Vagina (tissue), 2 donors: ENCODE results near the gene ECM1. TPM values are rescaled to one million over a fixed set of nuclear protein-coding genes. Genes with fewer than 3 reads are reported as not detected.
A peak's percentile ranks its signal among the peaks of the same experiment; 100 is the strongest.

Source experiments
- DNase-seq, 2 donors: peaks; one replicate each; pipeline ENCODE4 v3.0.0-alpha.2; 2017; ENCODE audit errors: extremely low spot score in 2 of 2
- H3K27ac ChIP-seq: fragments of 200-600 bp; sonication (generic); one replicate; pipeline ENCODE4 v1.5.1; 2019
- H3K27me3 ChIP-seq: fragments of 200-600 bp; sonication (generic); one replicate; pipeline ENCODE4 v1.5.1; 2019
- H3K36me3 ChIP-seq, 2 donors: fragments of 200-600 bp; sonication (generic); one replicate each; pipeline ENCODE4 v1.5.1; 2017 to 2019
- H3K4me1 ChIP-seq: fragments of 200-600 bp; sonication (generic); one replicate; pipeline ENCODE4 v1.5.1; 2019
- H3K4me3 ChIP-seq, 2 donors: fragments of 200-600 bp; sonication (generic); 1 replicate in 1 of 2; 2 replicates in 1 of 2; pipeline ENCODE4 v1.5.1; 2016 to 2019
- H3K9me3 ChIP-seq: fragments of 200-600 bp; sonication (generic); one replicate; pipeline ENCODE4 v1.5.1; 2019
- CTCF ChIP-seq, 3 experiments: fragments of 450-650 bp in 2 of 3; fragments of 200-600 bp in 1 of 3; sonication (generic) in 1 of 3; IDR thresholded peaks; one replicate each; pipeline ENCODE4 v1.5.1; 2017 to 2019; ENCODE audit warnings: antibody characterized with exemption in 3 of 3, mild to moderate bottlenecking in 2 of 3, moderate library complexity in 2 of 3
- POLR2A ChIP-seq, 2 donors: fragments of 450-650 bp; IDR thresholded peaks; one replicate each; pipeline ENCODE4 v1.6.1; 2017; ENCODE audit warnings: antibody characterized with exemption in 2 of 2, mild to moderate bottlenecking in 2 of 2, moderate library complexity in 2 of 2
- POLR2AphosphoS5 ChIP-seq, 2 donors: sonication (generic); formaldehyde crosslinking; IDR thresholded peaks; one replicate each; pipeline ENCODE4 v1.9.0; 2017; ENCODE audit warnings: antibody characterized with exemption in 2 of 2, mild to moderate bottlenecking in 2 of 2, low read depth in 1 of 2; ENCODE audit not compliant: insufficient read depth in 1 of 2
- intact Hi-C: fragments of 100-400 bp; cut with DNase I; formaldehyde crosslinking; loops from one replicate; pipeline ENCODE4 v1.15.1; 2023
- total RNA-seq: library from RNA; depleted of rRNA; stranded (reverse); fragments of >200 nt; gene quantifications from one replicate; pipeline ENCODE4 v1.2.3, GENCODE V29; 2016

ECM1 gene
- total RNA-seq, 1 donor from 2014 or later, result 130 TPM

GRCh38 chr1:150552128-150552910 is 44.4 kb downstream of the ECM1 start:
- DNase-seq, result peak in 1 of 2 donors; percentile 99
- H3K4me1 ChIP-seq, result peaks cover 47% of the 10 kb centered on the region
- H3K9me3 ChIP-seq, result no peaks in the 10 kb centered on the region
- H3K27ac ChIP-seq, result peak overlapping the region; percentile 94
- peaks cover 0 to 13% of the 10 kb centered on the region in 2 donors for H3K36me3 ChIP-seq
- no peak overlapping the region for H3K4me3 ChIP-seq
- intact Hi-C loops, result loop anchor here (5.0 kb wide), 1 partner anchor 35 kb away; the partner anchor contains the start of gene FALEC
- TF ChIP-seq POLR2AphosphoS5 (IDR thresholded peaks at IDR 0.05; ENCODE audit: insufficient read depth in 1 of 2, low read depth in 1 of 2), result peak; percentile 82 to 90
- no peak for TF ChIP-seq CTCF (IDR thresholded peaks at IDR 0.05)
- TF ChIP-seq POLR2A (IDR thresholded peaks at IDR 0.05), result peak in 1 of 2 donors; percentile 3
- no peaks in the 10 kb centered on the region for H3K27me3 ChIP-seq

- intact Hi-C loops, result loop anchor here (5.0 kb wide), 1 partner anchor 36 kb away; the partner anchor contains the start of gene FALEC
- Histone ChIP-seq H3K9me3 (no peaks in the 10 kb centered on the region), H3K27ac (peak overlapping the region; percentile 94), H3K4me1 (peaks cover 52% of the 10 kb centered on the region), H3K4me3 (no peak overlapping the region), H3K36me3 (peaks cover 0 to 13% of the 10 kb centered on the region in 2 donors), H3K27me3 (no peaks in the 10 kb centered on the region)
- TF ChIP-seq POLR2A (IDR thresholded peaks at IDR 0.05), result no peak
- DNase-seq, result no peak
Observed at GRCh38 chr1:150552911-150553289, 45.0 kb downstream of the ECM1 start.

- Histone ChIP-seq H3K9me3 (no peaks in the 10 kb centered on the region), H3K27me3 (no peaks in the 10 kb centered on the region), H3K4me1 (peaks cover 56% of the 10 kb centered on the region), H3K27ac (peak overlapping the region; percentile 94), H3K4me3 (no peak overlapping the region), H3K36me3 (peaks cover 0 to 13% of the 10 kb centered on the region in 2 donors)
- TF ChIP-seq CTCF (IDR thresholded peaks at IDR 0.05), result no peak
- TF ChIP-seq POLR2A (IDR thresholded peaks at IDR 0.05), result no peak
- no peak for TF ChIP-seq POLR2AphosphoS5 (IDR thresholded peaks at IDR 0.05; ENCODE audit: insufficient read depth in 1 of 2, low read depth in 1 of 2)
- DNase-seq, result no peak
- intact Hi-C loops, result loop anchor here (5.0 kb wide), 1 partner anchor 36 kb away; the partner anchor contains the start of gene FALEC
Observed at GRCh38 chr1:150553392-150554085, 45.6 kb downstream of the ECM1 start.

- H3K4me3 ChIP-seq, result no peak overlapping the region
- H3K27ac ChIP-seq, result peak overlapping the region; percentile 94
Observed at GRCh38 chr1:150554086-150554452, 46.2 kb downstream of the ECM1 start.

More at GRCh38 chr1:150554086-150554452, 46.2 kb downstream of the ECM1 start:
- Histone ChIP-seq H3K4me1 (peaks cover 61% of the 10 kb centered on the region), H3K27me3 (no peaks in the 10 kb centered on the region), H3K9me3 (no peaks in the 10 kb centered on the region), H3K36me3 (peaks cover 0 to 13% of the 10 kb centered on the region in 2 donors)
- intact Hi-C loops, result loop anchor here (5.0 kb wide), 1 partner anchor 37 kb away; the partner anchor contains the start of gene FALEC
- DNase-seq, result no peak
- TF ChIP-seq POLR2AphosphoS5 (IDR thresholded peaks at IDR 0.05; ENCODE audit: insufficient read depth in 1 of 2, low read depth in 1 of 2) (no peak), POLR2A (IDR thresholded peaks at IDR 0.05) (no peak), CTCF (IDR thresholded peaks at IDR 0.05) (no peak)
